Islet precursor cell (in vitro differentiated cells): ENCODE measurements around the gene GLOD5.

ENCODE experiments used
- DNase-seq: peaks from one replicate; pipeline ENCODE4 v3.0.0-alpha.2; 2018

GLOD5 gene

GRCh38 chrX:48769230-48769629 is 7.7 kb downstream of the GLOD5 start:
- no peak for DNase-seq

- no peak for DNase-seq
These were observed 8.7 kb downstream of the GLOD5 start for GRCh38 chrX:48770296-48770695.

- no peak for DNase-seq
These were observed 11.1 kb downstream of the GLOD5 start for GRCh38 chrX:48772602-48773001.

- no peak for DNase-seq
These were observed 15.4 kb downstream of the GLOD5 start for GRCh38 chrX:48776818-48777439.

GRCh38 chrX:48779399-48779798 is 17.9 kb downstream of the GLOD5 start:
- no peak for DNase-seq

GRCh38 chrX:48781705-48782104 is 20.2 kb downstream of the GLOD5 start:
- DNase-seq: no peak

GRCh38 chrX:48782216-48782615 is 20.7 kb downstream of the GLOD5 start:
- no peak for DNase-seq

GRCh38 chrX:48782795-48783194 is 21.2 kb downstream of the GLOD5 start:
- no peak for DNase-seq

GRCh38 chrX:48784726-48785125 is 23.2 kb downstream of the GLOD5 start:
- no peak for DNase-seq

- no peak for DNase-seq
These were observed 23.6 kb downstream of the GLOD5 start for GRCh38 chrX:48785186-48785539.

- no peak for DNase-seq
These were observed 24.1 kb downstream of the GLOD5 start for GRCh38 chrX:48785540-48786214.

GRCh38 chrX:48786341-48786800 is 24.8 kb downstream of the GLOD5 start, which contains the start of gene GATA1:
TSS of gene GATA1 (plus strand) at chrX:48786590. CDS start at chrX:48791110, 4,520 bp downstream.
- DNase-seq: no peak

GRCh38 chrX:48786825-48787504 is 25.4 kb downstream of the GLOD5 start:
- no peak for DNase-seq

GRCh38 chrX:48787505-48788443 is 26.2 kb downstream of the GLOD5 start:
- DNase-seq: no peak

GRCh38 chrX:48789366-48790220 is 28.0 kb downstream of the GLOD5 start:
- DNase-seq: no peak

GRCh38 chrX:48790477-48790876 is 28.9 kb downstream of the GLOD5 start:
- no peak for DNase-seq

GRCh38 chrX:48791063-48791820 is 29.7 kb downstream of the GLOD5 start:
- DNase-seq: no peak

- no peak for DNase-seq
These were observed 30.7 kb downstream of the GLOD5 start for GRCh38 chrX:48792219-48792618.

- no peak for DNase-seq
These were observed 32.4 kb downstream of the GLOD5 start for GRCh38 chrX:48793935-48794334.

GRCh38 chrX:48794340-48794910 is 32.9 kb downstream of the GLOD5 start:
- no peak for DNase-seq
